ENCODE data around the gene CLASP1.

The CLASP1 gene

GRCh38 chr2:121513597-121514333 is 135.5 kb downstream of the CLASP1 start:
- DNase-seq (ENCODE audit: extremely low read depth in 1 of 2, low read depth in 1 of 2) = no peak

- no peak for DNase-seq (ENCODE audit: extremely low read depth in 1 of 2, low read depth in 1 of 2)
Measured at GRCh38 chr2:121510857-121511256, 138.4 kb downstream of the CLASP1 start.

- DNase-seq (ENCODE audit: extremely low read depth in 1 of 2, low read depth in 1 of 2) = no peak
Measured at GRCh38 chr2:121506621-121507020, 142.6 kb downstream of the CLASP1 start.

GRCh38 chr2:121505986-121506586 is 143.2 kb downstream of the CLASP1 start:
- no peak for DNase-seq (ENCODE audit: extremely low read depth in 1 of 2, low read depth in 1 of 2)

- no peak for DNase-seq (ENCODE audit: extremely low read depth in 1 of 2, low read depth in 1 of 2)
Measured at GRCh38 chr2:121505005-121505404, 144.3 kb downstream of the CLASP1 start.

- no peak for DNase-seq (ENCODE audit: extremely low read depth in 1 of 2, low read depth in 1 of 2)
Measured at GRCh38 chr2:121504316-121504715, 144.9 kb downstream of the CLASP1 start.

GRCh38 chr2:121502781-121503180 is 146.5 kb downstream of the CLASP1 start:
- no peak for DNase-seq (ENCODE audit: extremely low read depth in 1 of 2, low read depth in 1 of 2)

- DNase-seq (ENCODE audit: extremely low read depth in 1 of 2, low read depth in 1 of 2) = no peak
Measured at GRCh38 chr2:121502246-121502645, 147.0 kb downstream of the CLASP1 start.

- no peak for DNase-seq (ENCODE audit: extremely low read depth in 1 of 2, low read depth in 1 of 2)
Measured at GRCh38 chr2:121501554-121501953, 147.7 kb downstream of the CLASP1 start.

- DNase-seq (ENCODE audit: extremely low read depth in 1 of 2, low read depth in 1 of 2) = no peak
Measured at GRCh38 chr2:121501031-121501430, 148.2 kb downstream of the CLASP1 start.

- DNase-seq (ENCODE audit: extremely low read depth in 1 of 2, low read depth in 1 of 2) = no peak
Measured at GRCh38 chr2:121498731-121499130, 150.5 kb downstream of the CLASP1 start.

GRCh38 chr2:121492409-121492808 is 156.9 kb downstream of the CLASP1 start:
- DNase-seq (ENCODE audit: extremely low read depth in 1 of 2, low read depth in 1 of 2) = no peak

GRCh38 chr2:121491518-121491917 is 157.7 kb downstream of the CLASP1 start:
- no peak for DNase-seq (ENCODE audit: extremely low read depth in 1 of 2, low read depth in 1 of 2)

- DNase-seq (ENCODE audit: extremely low read depth in 1 of 2, low read depth in 1 of 2) = no peak
Measured at GRCh38 chr2:121490584-121491133, 158.6 kb downstream of the CLASP1 start.

- no peak for DNase-seq (ENCODE audit: extremely low read depth in 1 of 2, low read depth in 1 of 2)
Measured at GRCh38 chr2:121489911-121490583, 159.2 kb downstream of the CLASP1 start.

- DNase-seq (ENCODE audit: extremely low read depth in 1 of 2, low read depth in 1 of 2) = no peak
Measured at GRCh38 chr2:121489284-121489683, 160.0 kb downstream of the CLASP1 start.

- no peak for DNase-seq (ENCODE audit: extremely low read depth in 1 of 2, low read depth in 1 of 2)
Measured at GRCh38 chr2:121486191-121486790, 163.0 kb downstream of the CLASP1 start.

- no peak for DNase-seq (ENCODE audit: extremely low read depth in 1 of 2, low read depth in 1 of 2)
Measured at GRCh38 chr2:121485039-121485438, 164.2 kb downstream of the CLASP1 start.

GRCh38 chr2:121483846-121484245 is 165.4 kb downstream of the CLASP1 start:
- no peak for DNase-seq (ENCODE audit: extremely low read depth in 1 of 2, low read depth in 1 of 2)

GRCh38 chr2:121483021-121483420 is 166.2 kb downstream of the CLASP1 start:
- no peak for DNase-seq (ENCODE audit: extremely low read depth in 1 of 2, low read depth in 1 of 2)

- DNase-seq (ENCODE audit: extremely low read depth in 1 of 2, low read depth in 1 of 2) = no peak
Measured at GRCh38 chr2:121480826-121481225, 168.4 kb downstream of the CLASP1 start.

Data from activated CD8-positive, alpha-beta memory T cell treated with anti-CD3 and anti-CD28 coated beads for 1 hour (primary cell).